Measurements from ENCODE around the gene SLC5A8.

DNA sequence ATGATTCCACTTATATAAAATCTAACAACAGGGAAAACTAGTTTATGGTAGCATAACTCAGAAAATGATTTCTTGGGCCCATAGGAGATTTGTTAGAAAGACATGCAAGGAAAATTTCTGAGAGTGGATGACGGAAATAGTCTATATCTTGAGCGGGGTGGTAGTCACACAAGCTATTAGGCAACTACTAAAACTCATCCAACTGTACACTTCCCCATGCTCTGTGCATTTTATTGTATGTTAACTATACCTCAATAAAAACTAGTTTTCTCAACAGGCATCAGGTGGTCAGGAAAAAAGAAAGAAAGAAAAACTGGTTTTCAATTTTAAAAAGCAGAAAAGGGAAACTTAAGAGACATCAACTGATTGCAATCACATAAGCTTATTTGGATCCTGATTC lies 9.9 kb downstream of the SLC5A8 start:
- TF ChIP-seq, protein P1, sequence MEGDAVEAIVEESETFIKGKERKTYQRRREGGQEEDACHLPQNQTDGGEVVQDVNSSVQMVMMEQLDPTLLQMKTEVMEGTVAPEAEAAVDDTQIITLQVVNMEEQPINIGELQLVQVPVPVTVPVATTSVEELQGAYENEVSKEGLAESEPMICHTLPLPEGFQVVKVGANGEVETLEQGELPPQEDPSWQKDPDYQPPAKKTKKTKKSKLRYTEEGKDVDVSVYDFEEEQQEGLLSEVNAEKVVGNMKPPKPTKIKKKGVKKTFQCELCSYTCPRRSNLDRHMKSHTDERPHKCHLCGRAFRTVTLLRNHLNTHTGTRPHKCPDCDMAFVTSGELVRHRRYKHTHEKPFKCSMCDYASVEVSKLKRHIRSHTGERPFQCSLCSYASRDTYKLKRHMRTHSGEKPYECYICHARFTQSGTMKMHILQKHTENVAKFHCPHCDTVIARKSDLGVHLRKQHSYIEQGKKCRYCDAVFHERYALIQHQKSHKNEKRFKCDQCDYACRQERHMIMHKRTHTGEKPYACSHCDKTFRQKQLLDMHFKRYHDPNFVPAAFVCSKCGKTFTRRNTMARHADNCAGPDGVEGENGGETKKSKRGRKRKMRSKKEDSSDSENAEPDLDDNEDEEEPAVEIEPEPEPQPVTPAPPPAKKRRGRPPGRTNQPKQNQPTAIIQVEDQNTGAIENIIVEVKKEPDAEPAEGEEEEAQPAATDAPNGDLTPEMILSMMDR (IDR thresholded peaks at IDR 0.05; ENCODE audit: low read length), result no peak
- TF ChIP-seq EZH2 (IDR thresholded peaks at IDR 0.05; ENCODE audit: borderline replicate concordance, low read length), result no peak

Data from OCI-LY1 (cell line).